D721Med (cell line): Measurements from ENCODE around the gene HOXA2.

Experiments used
- DNase-seq: peaks from one replicate; pipeline ENCODE4 v3.0.0; 2011; ENCODE audit warnings: low spot score; ENCODE audit not compliant: insufficient read length
- FAIRE-seq: peaks from 2 replicates; lab custom pipeline; 2011; peaks lifted over from hg19 to GRCh38; lab: Jason Lieb, UNC
- TF ChIP-seq, protein P1 (sequence below): IDR thresholded peaks from 2 replicates; pipeline ENCODE4 v1.5.1; 2012; ENCODE audit warnings: mild to moderate bottlenecking, control low read depth; ENCODE audit not compliant: insufficient read depth; ENCODE audit errors: missing control alignments

The HOXA2 gene

GRCh38 chr7:27051451-27051850 is 51.0 kb downstream of the HOXA2 start:
- TF ChIP-seq, protein P1, sequence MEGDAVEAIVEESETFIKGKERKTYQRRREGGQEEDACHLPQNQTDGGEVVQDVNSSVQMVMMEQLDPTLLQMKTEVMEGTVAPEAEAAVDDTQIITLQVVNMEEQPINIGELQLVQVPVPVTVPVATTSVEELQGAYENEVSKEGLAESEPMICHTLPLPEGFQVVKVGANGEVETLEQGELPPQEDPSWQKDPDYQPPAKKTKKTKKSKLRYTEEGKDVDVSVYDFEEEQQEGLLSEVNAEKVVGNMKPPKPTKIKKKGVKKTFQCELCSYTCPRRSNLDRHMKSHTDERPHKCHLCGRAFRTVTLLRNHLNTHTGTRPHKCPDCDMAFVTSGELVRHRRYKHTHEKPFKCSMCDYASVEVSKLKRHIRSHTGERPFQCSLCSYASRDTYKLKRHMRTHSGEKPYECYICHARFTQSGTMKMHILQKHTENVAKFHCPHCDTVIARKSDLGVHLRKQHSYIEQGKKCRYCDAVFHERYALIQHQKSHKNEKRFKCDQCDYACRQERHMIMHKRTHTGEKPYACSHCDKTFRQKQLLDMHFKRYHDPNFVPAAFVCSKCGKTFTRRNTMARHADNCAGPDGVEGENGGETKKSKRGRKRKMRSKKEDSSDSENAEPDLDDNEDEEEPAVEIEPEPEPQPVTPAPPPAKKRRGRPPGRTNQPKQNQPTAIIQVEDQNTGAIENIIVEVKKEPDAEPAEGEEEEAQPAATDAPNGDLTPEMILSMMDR, result no peak
- DNase-seq (no peak), FAIRE-seq (no peak)
